ENCODE data around the gene BOLA3. TPM values are rescaled to one million over a fixed set of nuclear protein-coding genes. Genes with fewer than 3 reads are reported as not detected.

Gene BOLA3
- total RNA-seq, 1 experiment from 2014 or later, result 79.7 TPM

GRCh38 chr2:74177696-74178095 lies 30.0 kb upstream of the BOLA3 start:
- Mint-ChIP-seq H3K4me3 (ENCODE audit: unreplicated experiment) (peak overlapping the region; percentile 78), H3K27me3 (ENCODE audit: insufficient read depth, unreplicated experiment) (no peaks in the 10 kb centered on the region), H3K4me1 (ENCODE audit: low read depth, unreplicated experiment) (no peaks in the 10 kb centered on the region), H3K27ac (ENCODE audit: unreplicated experiment) (peak overlapping the region; percentile 46), H3K36me3 (ENCODE audit: insufficient read depth, unreplicated experiment) (peaks cover 30% of the 10 kb centered on the region), H3K9me3 (ENCODE audit: unreplicated experiment) (no peaks in the 10 kb centered on the region)
- no TSS peak for BruUV-seq (replicated peaks)
- Histone ChIP-seq H3K4me1 (0 out of 2 replicates have a peak, but pooled peaks cover 4% of the 10 kb centered on the region), H3K27me3 (replicated peaks; ENCODE audit: control insufficient read depth, insufficient read depth, low read length) (no peaks in the 10 kb centered on the region), H3K9me3 (no peaks in the 10 kb centered on the region; the same call in 1 of the 2 replicates), H3K36me3 (ENCODE audit: control insufficient read depth, insufficient read depth, low read length) (no peaks in the 10 kb centered on the region), H3K4me3 (ENCODE audit: low read depth, low read length) (peak overlapping the region; percentile 60)
- intact Hi-C loops (cut with micrococcal nuclease; ENCODE audit: unreplicated experiment), result loop anchor here (1.0 to 2.0 kb wide), 2 partner anchors 21 to 29 kb away; partner anchors contain the start of gene MTHFD2
- DNase-seq, result no peak
- POLR2A ChIA-PET, result interaction anchor here (1.4 to 1.8 kb wide), 4 partner anchors 21 to 349 kb away, joined by 6 to 23 read pairs (median 14); partner anchors contain the start of genes MTHFD2 and STAMBP
- CTCF ChIA-PET, result interaction anchor here (1.2 to 2.0 kb wide), 4 partner anchors 21 to 349 kb away, joined by 5 to 12 read pairs (median 8); partner anchors contain the start of genes BOLA3, MTHFD2 and STAMBP
- TF ChIP-seq CTCF (IDR thresholded peaks at IDR 0.05; ENCODE audit: insufficient read depth in 1 of 2, low read depth in 1 of 2, low read length in 1 of 2, severe bottlenecking in 1 of 2, unreplicated experiment in 1 of 2), result no peak

GRCh38 chr2:74174909-74175308 lies 27.2 kb upstream of the BOLA3 start:
- Mint-ChIP-seq H3K27me3 (ENCODE audit: insufficient read depth, unreplicated experiment) (no peaks in the 10 kb centered on the region), H3K9me3 (ENCODE audit: unreplicated experiment) (no peaks in the 10 kb centered on the region), H3K27ac (ENCODE audit: unreplicated experiment) (no peak overlapping the region), H3K36me3 (ENCODE audit: insufficient read depth, unreplicated experiment) (peaks cover 58% of the 10 kb centered on the region), H3K4me3 (ENCODE audit: unreplicated experiment) (no peak overlapping the region), H3K4me1 (ENCODE audit: low read depth, unreplicated experiment) (no peaks in the 10 kb centered on the region)
- Histone ChIP-seq H3K36me3 (ENCODE audit: control insufficient read depth, insufficient read depth, low read length) (peaks cover 2% of the 10 kb centered on the region), H3K9me3 (no peaks in the 10 kb centered on the region; the same call in 1 of the 2 replicates), H3K4me3 (ENCODE audit: low read depth, low read length) (no peak overlapping the region), H3K4me1 (0 out of 2 replicates have a peak, but pooled peaks cover 4% of the 10 kb centered on the region), H3K27me3 (replicated peaks; ENCODE audit: control insufficient read depth, insufficient read depth, low read length) (no peaks in the 10 kb centered on the region)
- ChIA-PET POLR2A (no interaction called here), CTCF (interaction anchor here (0.5 kb wide), 1 partner anchor 323 kb away, joined by 3 read pairs; no protein-coding TSS in a partner anchor)
- intact Hi-C loops (cut with micrococcal nuclease; ENCODE audit: unreplicated experiment), result no loop called here
- no TSS peak for BruUV-seq (replicated peaks)
- no peak for TF ChIP-seq CTCF (IDR thresholded peaks at IDR 0.05; ENCODE audit: insufficient read depth in 1 of 2, low read depth in 1 of 2, low read length in 1 of 2, severe bottlenecking in 1 of 2, unreplicated experiment in 1 of 2)
- peak in 1 of 2 experiments; percentile 9 for DNase-seq

- Histone ChIP-seq H3K27me3 (replicated peaks; ENCODE audit: control insufficient read depth, insufficient read depth, low read length) (no peaks in the 10 kb centered on the region), H3K4me3 (ENCODE audit: low read depth, low read length) (no peak overlapping the region), H3K4me1 (no peaks in the 10 kb centered on the region), H3K9me3 (no peaks in the 10 kb centered on the region), H3K36me3 (ENCODE audit: control insufficient read depth, insufficient read depth, low read length) (peaks cover 2% of the 10 kb centered on the region)
- H3K27ac Mint-ChIP-seq (ENCODE audit: unreplicated experiment), result no peak overlapping the region
- no peak for DNase-seq
- peaks cover 91% of the 10 kb centered on the region for H3K36me3 Mint-ChIP-seq (ENCODE audit: insufficient read depth, unreplicated experiment)
- no peak overlapping the region for H3K4me3 Mint-ChIP-seq (ENCODE audit: unreplicated experiment)
- CTCF ChIA-PET, result no interaction called here
- TF ChIP-seq CTCF (IDR thresholded peaks at IDR 0.05; ENCODE audit: insufficient read depth in 1 of 2, low read depth in 1 of 2, low read length in 1 of 2, severe bottlenecking in 1 of 2, unreplicated experiment in 1 of 2), result no peak
- H3K4me1 Mint-ChIP-seq (ENCODE audit: low read depth, unreplicated experiment), result no peaks in the 10 kb centered on the region
- no peaks in the 10 kb centered on the region for H3K9me3 Mint-ChIP-seq (ENCODE audit: unreplicated experiment)
- POLR2A ChIA-PET, result no interaction called here
- H3K27me3 Mint-ChIP-seq (ENCODE audit: insufficient read depth, unreplicated experiment), result no peaks in the 10 kb centered on the region
- intact Hi-C loops (cut with micrococcal nuclease; ENCODE audit: unreplicated experiment), result no loop called here
- no TSS peak for BruUV-seq (replicated peaks)
These were observed 21.0 kb upstream of the BOLA3 start for GRCh38 chr2:74168739-74169138.

All from Caco-2 (cell line).